ENCODE results near the gene COG5. TPM values are rescaled to one million over a fixed set of nuclear protein-coding genes. Genes with fewer than 3 reads are reported as not detected.

Gene COG5
- total RNA-seq, 4 donors from 2014 or later: 20.8 to 49.7 (median 25.7) TPM

DNA sequence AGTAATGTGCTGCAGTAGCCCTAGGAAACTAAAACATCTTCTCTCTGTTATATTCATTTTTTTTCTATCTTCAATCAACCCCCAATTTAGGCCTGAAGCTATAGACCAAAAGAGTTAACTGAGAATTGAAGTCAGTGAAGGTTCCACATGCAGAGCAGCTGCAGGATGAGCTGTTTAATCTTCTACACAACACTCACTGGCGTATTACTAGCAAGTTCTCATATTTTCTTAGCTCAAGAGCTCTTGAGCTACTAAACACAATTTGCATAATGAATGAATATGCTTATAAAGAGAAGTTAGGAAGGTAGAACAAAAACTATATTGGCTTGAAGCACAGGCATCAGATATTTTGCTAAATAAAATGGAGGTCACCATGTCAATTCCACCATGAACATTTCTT lies 135.1 kb downstream of the COG5 start:
- intact Hi-C loops (cut with DNase I; ENCODE audit: low total_unique reads) (no loop called here), in situ Hi-C loops (cut with MboI; ENCODE audit: low sequenced_read_pairs in 4 of 4) (no loop called here)
- DNase-seq (no peak), ATAC-seq (no peak)
- no peaks in the 10 kb centered on the region for H3K27me3 ChIP-seq
- no peak overlapping the region for H3K4me3 ChIP-seq
- peaks cover 15 to 23% of the 10 kb centered on the region in 2 donors for H3K4me1 ChIP-seq
- H3K36me3 ChIP-seq: no peaks in the 10 kb centered on the region
- TF ChIP-seq POLR2A (IDR thresholded peaks at IDR 0.05): no peak
- TF ChIP-seq, protein P1, sequence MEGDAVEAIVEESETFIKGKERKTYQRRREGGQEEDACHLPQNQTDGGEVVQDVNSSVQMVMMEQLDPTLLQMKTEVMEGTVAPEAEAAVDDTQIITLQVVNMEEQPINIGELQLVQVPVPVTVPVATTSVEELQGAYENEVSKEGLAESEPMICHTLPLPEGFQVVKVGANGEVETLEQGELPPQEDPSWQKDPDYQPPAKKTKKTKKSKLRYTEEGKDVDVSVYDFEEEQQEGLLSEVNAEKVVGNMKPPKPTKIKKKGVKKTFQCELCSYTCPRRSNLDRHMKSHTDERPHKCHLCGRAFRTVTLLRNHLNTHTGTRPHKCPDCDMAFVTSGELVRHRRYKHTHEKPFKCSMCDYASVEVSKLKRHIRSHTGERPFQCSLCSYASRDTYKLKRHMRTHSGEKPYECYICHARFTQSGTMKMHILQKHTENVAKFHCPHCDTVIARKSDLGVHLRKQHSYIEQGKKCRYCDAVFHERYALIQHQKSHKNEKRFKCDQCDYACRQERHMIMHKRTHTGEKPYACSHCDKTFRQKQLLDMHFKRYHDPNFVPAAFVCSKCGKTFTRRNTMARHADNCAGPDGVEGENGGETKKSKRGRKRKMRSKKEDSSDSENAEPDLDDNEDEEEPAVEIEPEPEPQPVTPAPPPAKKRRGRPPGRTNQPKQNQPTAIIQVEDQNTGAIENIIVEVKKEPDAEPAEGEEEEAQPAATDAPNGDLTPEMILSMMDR (IDR thresholded peaks at IDR 0.05 in 4 of 5, conservative IDR thresholded peaks at IDR 0.05 in 1 of 5): no peak
- H3K9me3 ChIP-seq: no peaks in the 10 kb centered on the region
- H3K27ac ChIP-seq: no peak overlapping the region

DNA sequence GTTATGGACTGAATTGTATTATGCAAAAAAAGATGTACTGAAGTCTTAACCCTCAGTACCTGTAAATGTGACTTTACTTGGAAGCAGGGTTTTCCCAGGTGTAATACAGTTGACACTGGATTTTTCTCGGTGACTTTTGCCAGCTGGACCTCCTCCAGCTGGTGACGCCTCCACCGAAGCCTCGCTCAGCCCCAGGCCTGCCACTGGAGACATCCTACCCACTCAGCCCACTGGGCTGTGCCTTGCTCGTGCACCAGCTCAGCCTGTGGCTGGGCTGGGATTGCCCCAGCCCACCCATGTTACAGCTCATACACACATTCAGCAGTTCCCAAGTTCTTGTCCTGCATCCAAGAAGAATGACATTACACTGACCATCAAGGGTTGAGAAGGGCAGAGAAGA lies 136.3 kb downstream of the COG5 start:
- no peak for TF ChIP-seq POLR2A (IDR thresholded peaks at IDR 0.05)
- TF ChIP-seq, protein P1 (IDR thresholded peaks at IDR 0.05 in 4 of 5, conservative IDR thresholded peaks at IDR 0.05 in 1 of 5): no peak
- Histone ChIP-seq H3K9me3 (no peaks in the 10 kb centered on the region), H3K27me3 (no peaks in the 10 kb centered on the region), H3K4me3 (no peak overlapping the region), H3K27ac (no peak overlapping the region), H3K36me3 (no peaks in the 10 kb centered on the region), H3K4me1 (peaks cover 15 to 19% of the 10 kb centered on the region in 2 donors)
- in situ Hi-C loops (cut with MboI; ENCODE audit: low sequenced_read_pairs in 4 of 4) (no loop called here), intact Hi-C loops (cut with DNase I; ENCODE audit: low total_unique reads) (no loop called here)
- ATAC-seq: no peak
- DNase-seq: no peak

DNA sequence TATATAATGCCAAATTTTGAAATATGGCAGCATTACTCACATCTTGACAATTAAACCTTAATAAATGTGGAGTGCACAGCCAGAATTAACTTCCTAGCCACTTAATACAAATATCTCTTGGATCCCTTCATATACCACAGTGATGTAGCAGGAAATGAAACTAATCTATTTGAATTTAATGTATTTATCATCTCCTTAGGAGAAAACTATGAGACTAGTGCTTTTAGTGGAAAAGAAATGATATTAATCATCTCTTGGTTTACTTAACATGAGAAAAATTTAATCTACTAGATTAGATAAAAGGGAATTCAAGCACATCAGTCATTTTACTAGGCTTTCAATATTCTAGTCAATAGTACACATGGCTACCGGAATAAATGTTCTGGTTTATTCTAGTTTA lies 149.5 kb downstream of the COG5 start:
- ATAC-seq: no peak
- intact Hi-C loops (cut with DNase I; ENCODE audit: low total_unique reads) (no loop called here), in situ Hi-C loops (cut with MboI; ENCODE audit: low sequenced_read_pairs in 4 of 4) (no loop called here)
- no peak overlapping the region for H3K4me3 ChIP-seq
- no peak for TF ChIP-seq POLR2A (IDR thresholded peaks at IDR 0.05)
- TF ChIP-seq, protein P1 (IDR thresholded peaks at IDR 0.05 in 4 of 5, conservative IDR thresholded peaks at IDR 0.05 in 1 of 5): no peak
- H3K4me1 ChIP-seq: no peaks in the 10 kb centered on the region
- no peaks in the 10 kb centered on the region for H3K9me3 ChIP-seq
- H3K36me3 ChIP-seq: no peaks in the 10 kb centered on the region
- DNase-seq: no peak
- H3K27me3 ChIP-seq: no peaks in the 10 kb centered on the region
- H3K27ac ChIP-seq: no peak overlapping the region

DNA sequence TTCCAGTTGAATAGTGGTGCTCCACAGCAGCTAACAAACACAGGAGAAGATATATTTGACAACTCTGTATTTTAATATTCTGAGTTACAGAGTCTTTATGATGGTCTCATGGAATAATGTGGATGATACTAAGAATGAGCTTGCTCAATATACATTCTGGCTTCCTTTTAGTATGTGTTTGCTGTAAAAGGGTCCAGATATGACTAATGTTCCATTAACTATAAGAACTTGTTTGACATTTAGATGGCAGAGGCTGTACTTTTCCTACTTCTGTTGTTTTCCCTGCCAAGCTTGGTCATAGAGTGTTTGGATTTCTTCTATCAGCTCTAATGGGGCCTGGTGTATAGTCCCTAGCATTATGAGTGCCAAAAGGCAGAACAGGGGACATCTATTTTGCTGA lies 155.4 kb downstream of the COG5 start:
- no peak for ATAC-seq
- TF ChIP-seq POLR2A (IDR thresholded peaks at IDR 0.05): no peak
- TF ChIP-seq, protein P1 (IDR thresholded peaks at IDR 0.05 in 4 of 5, conservative IDR thresholded peaks at IDR 0.05 in 1 of 5): no peak
- in situ Hi-C loops (cut with MboI; ENCODE audit: low sequenced_read_pairs in 4 of 4): no loop called here

DNA sequence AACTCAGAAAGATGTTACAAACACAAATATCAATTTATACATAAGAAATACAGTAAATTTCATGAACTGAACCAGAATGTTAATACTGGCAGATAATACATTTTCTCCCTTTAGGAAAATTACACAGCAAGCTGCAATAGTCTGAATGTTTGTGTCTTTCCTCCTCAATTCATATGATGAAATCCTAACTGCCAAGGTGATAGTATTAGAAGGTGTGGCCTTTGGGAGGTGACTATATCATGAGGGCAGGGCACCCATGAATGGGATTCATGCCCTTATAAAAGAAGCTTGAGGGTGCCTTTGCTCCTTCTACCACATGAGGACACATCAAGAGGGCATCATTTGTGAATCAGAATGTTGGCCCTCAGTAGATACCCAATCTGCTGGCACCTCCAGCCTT lies 158.2 kb downstream of the COG5 start:
- H3K4me3 ChIP-seq: no peak overlapping the region
- no peaks in the 10 kb centered on the region for H3K27me3 ChIP-seq
- H3K9me3 ChIP-seq: no peaks in the 10 kb centered on the region
- DNase-seq: no peak
- H3K4me1 ChIP-seq: no peaks in the 10 kb centered on the region
- ATAC-seq: no peak
- intact Hi-C loops (cut with DNase I; ENCODE audit: low total_unique reads): no loop called here
- H3K36me3 ChIP-seq: no peaks in the 10 kb centered on the region
- in situ Hi-C loops (cut with MboI; ENCODE audit: low sequenced_read_pairs in 4 of 4): no loop called here
- H3K27ac ChIP-seq: no peak overlapping the region
- TF ChIP-seq, protein P1 (IDR thresholded peaks at IDR 0.05 in 4 of 5, conservative IDR thresholded peaks at IDR 0.05 in 1 of 5): no peak
- no peak for TF ChIP-seq POLR2A (IDR thresholded peaks at IDR 0.05)

More for the DNA sequence above, 155.4 kb downstream of the COG5 start:
- Histone ChIP-seq H3K4me1 (no peaks in the 10 kb centered on the region), H3K9me3 (no peaks in the 10 kb centered on the region), H3K4me3 (no peak overlapping the region), H3K36me3 (no peaks in the 10 kb centered on the region), H3K27ac (no peak overlapping the region), H3K27me3 (no peaks in the 10 kb centered on the region)
- intact Hi-C loops (cut with DNase I; ENCODE audit: low total_unique reads): no loop called here
- DNase-seq: no peak
